HepG2 (cell line): ENCODE results near the gene C1orf21. TPM values are rescaled to one million over a fixed set of nuclear protein-coding genes. Genes with fewer than 3 reads are reported as not detected.

Experiments used
- ATAC-seq: fragments of 200-7000 bp; cut with Tn5 transposase; 3 replicates; pipeline ENCODE4 v1.9.1; 2020; ENCODE audit warnings: mild to moderate bottlenecking, moderate library complexity
- BruUV-seq: library from RNA; stranded (reverse); fragments of 400-500 nt; replicated peaks from 2 replicates; lab custom pipeline; 2021; lab: Mats Ljungman, UMichigan
- CTCF ChIA-PET: fragments of 300-600 bp; formaldehyde crosslinking; extraction: SDS; loops from one replicate; lab custom pipeline; 2021; ENCODE audit warnings: low total read pairs, inconsistent platforms, low intra/inter-chr PET ratio; lab: Yijun Ruan, JAX
- POLR2A ChIA-PET: fragments of 350-600 bp; sonication (Branson Sonifier 250); formaldehyde crosslinking; loops from one replicate; lab custom pipeline; 2020; ENCODE audit warnings: antibody characterized with exemption, inconsistent platforms; lab: Yijun Ruan, JAX
- DNase-seq: peaks from one replicate; pipeline ENCODE4 v3.0.0-alpha.2; 2015; ENCODE audit warnings: low spot score
- FAIRE-seq: peaks from 3 replicates; lab custom pipeline; 2011; peaks lifted over from hg19 to GRCh38; lab: Jason Lieb, UNC
- H2AFZ ChIP-seq: one replicate; pipeline ENCODE4 v1.6.1; 2011; ENCODE audit warnings: low read length, inconsistent platforms
- H3K27ac ChIP-seq: fragments of 300-600 bp; 3 replicates; pipeline ENCODE4 v1.8.0; 2011; ENCODE audit warnings: mixed run types, mild to moderate bottlenecking, mixed read lengths, low read length, inconsistent platforms; ENCODE audit not compliant: insufficient read depth; ENCODE audit errors: extremely low read length
- H3K27me3 ChIP-seq, 2 experiments: fragments of 200-600 bp in 1 of 2; 2 replicates in 1 of 2; 3 replicates in 1 of 2; pipeline versions ENCODE4 v1.6.0 to v1.8.0; 2011; ENCODE audit warnings: low read length in 2 of 2, mild to moderate bottlenecking in 2 of 2, moderate library complexity in 2 of 2, inconsistent platforms in 1 of 2; ENCODE audit not compliant: insufficient read depth in 2 of 2, control insufficient read depth in 1 of 2
- H3K36me3 ChIP-seq, 2 experiments: fragments of 200-600 bp in 1 of 2; replicated peaks in 1 of 2; 2 replicates in 1 of 2; 3 replicates in 1 of 2; pipeline versions ENCODE4 v1.5.1 to v1.8.0; 2011; ENCODE audit warnings: low read length in 2 of 2, inconsistent platforms in 1 of 2; ENCODE audit not compliant: insufficient read depth in 2 of 2, control insufficient read depth in 1 of 2
- H3K4me1 ChIP-seq: 2 replicates; pipeline ENCODE4 v1.5.1; 2012; ENCODE audit warnings: low read length, inconsistent platforms; ENCODE audit not compliant: insufficient read depth
- H3K4me2 ChIP-seq: 2 replicates; pipeline ENCODE4 v1.6.0; 2011; ENCODE audit warnings: low read depth, low read length, inconsistent platforms
- H3K4me3 ChIP-seq, 3 experiments: fragments of 200-600 bp in 1 of 3; sonication (generic), shearing (Covaris generic) in 1 of 3; replicated peaks in 1 of 3; 2 replicates each; pipeline ENCODE4 v1.5.1; 2011 to 2016; ENCODE audit warnings: low read length in 3 of 3, inconsistent platforms in 2 of 3, low read depth in 2 of 3, mild to moderate bottlenecking in 2 of 3, control low read depth in 1 of 3, mixed read lengths in 1 of 3; ENCODE audit not compliant: insufficient read depth in 1 of 3
- H3K79me2 ChIP-seq: one replicate; pipeline ENCODE4 v1.6.1; 2011; ENCODE audit warnings: low read length, inconsistent platforms; ENCODE audit not compliant: insufficient read depth
- H3K9ac ChIP-seq: 2 replicates; pipeline ENCODE4 v1.6.0; 2011; ENCODE audit warnings: mild to moderate bottlenecking, low read depth, low read length, inconsistent platforms; ENCODE audit not compliant: insufficient read depth
- H3K9me3 ChIP-seq: 2 replicates; pipeline ENCODE4 v1.5.1; 2012; ENCODE audit warnings: mild to moderate bottlenecking, low read length
- H4K20me1 ChIP-seq: 2 replicates; pipeline ENCODE4 v1.6.0; 2011; ENCODE audit warnings: inconsistent platforms, mild to moderate bottlenecking, low read length, moderate library complexity; ENCODE audit not compliant: insufficient read depth
- ARNT ChIP-seq: fragments of 450-650 bp; IDR thresholded peaks from 2 replicates; pipeline ENCODE4 v1.6.1; 2017
- CAMTA2 ChIP-seq: sonication (generic); formaldehyde crosslinking; IDR thresholded peaks from 2 replicates; pipeline ENCODE4 v1.4.0; 2020; ENCODE audit warnings: mild to moderate bottlenecking, missing genetic modification reagents, borderline replicate concordance
- DDIT3 ChIP-seq: sonication (generic); formaldehyde crosslinking; IDR thresholded peaks from 2 replicates; pipeline ENCODE4 v1.4.0; 2020; ENCODE audit warnings: mild to moderate bottlenecking, missing genetic modification reagents
- IKZF1 ChIP-seq: fragments of 450-650 bp; IDR thresholded peaks from 2 replicates; pipeline ENCODE4 v1.7.1; 2016
- MEIS2 ChIP-seq: sonication (generic); formaldehyde crosslinking; IDR thresholded peaks from 2 replicates; pipeline ENCODE4 v1.9.0; 2021; ENCODE audit warnings: mild to moderate bottlenecking, missing genetic modification reagents
- RBFOX2 ChIP-seq: fragments of 200-400 bp; formaldehyde crosslinking; IDR thresholded peaks from 2 replicates; pipeline ENCODE4 v1.6.1; 2017; ENCODE audit warnings: low read depth, mild to moderate bottlenecking, low read length
- SALL2 ChIP-seq: sonication (generic); formaldehyde crosslinking; IDR thresholded peaks from 2 replicates; pipeline ENCODE4 v1.8.1; 2023; ENCODE audit warnings: mild to moderate bottlenecking, missing genetic modification reagents, inconsistent platforms
- SMC3 ChIP-seq: IDR thresholded peaks from 2 replicates; pipeline ENCODE4 v1.6.1; 2011; ENCODE audit warnings: low read length, improper control_type of control experiment
- TCF7L2 ChIP-seq: IDR thresholded peaks from 2 replicates; pipeline ENCODE4 v1.6.1; 2011; ENCODE audit warnings: mild to moderate bottlenecking, low read depth, low read length, moderate library complexity
- ZMAT3 ChIP-seq: sonication (generic); formaldehyde crosslinking; conservative IDR thresholded peaks from 2 replicates; pipeline ENCODE4 v1.7.0; 2021; ENCODE audit warnings: missing genetic modification reagents
- ZNF143 ChIP-seq: sonication (generic); formaldehyde crosslinking; IDR thresholded peaks from 2 replicates; pipeline ENCODE4 v1.4.0; 2020; ENCODE audit warnings: missing genetic modification reagents
- ZNF260 ChIP-seq: sonication (generic); formaldehyde crosslinking; IDR thresholded peaks from 2 replicates; pipeline ENCODE4 v1.4.0; 2020; ENCODE audit warnings: missing genetic modification reagents, low read depth, mild to moderate bottlenecking, borderline replicate concordance
- ZNF44 ChIP-seq: sonication (generic); formaldehyde crosslinking; IDR thresholded peaks from 2 replicates; pipeline ENCODE4 v1.5.1; 2020; ENCODE audit warnings: mild to moderate bottlenecking, missing genetic modification reagents
- ZNF558 ChIP-seq: sonication (generic); formaldehyde crosslinking; IDR thresholded peaks from 2 replicates; pipeline ENCODE4 v1.9.0; 2022; ENCODE audit warnings: mild to moderate bottlenecking, missing genetic modification reagents, borderline replicate concordance
- ZNF570 ChIP-seq: sonication (generic); formaldehyde crosslinking; IDR thresholded peaks from 2 replicates; pipeline ENCODE4 v1.4.0; 2020; ENCODE audit warnings: mild to moderate bottlenecking, missing genetic modification reagents, borderline replicate concordance
- ZNF713 ChIP-seq: sonication (generic); formaldehyde crosslinking; IDR thresholded peaks from 2 replicates; pipeline ENCODE4 v1.4.0; 2020; ENCODE audit warnings: mild to moderate bottlenecking, missing genetic modification reagents
- ZNF790 ChIP-seq: sonication (generic); formaldehyde crosslinking; IDR thresholded peaks from 2 replicates; pipeline ENCODE4 v1.8.0; 2022; ENCODE audit warnings: missing genetic modification reagents, mild to moderate bottlenecking, borderline replicate concordance
- ZSCAN25 ChIP-seq: sonication (generic); formaldehyde crosslinking; IDR thresholded peaks from 2 replicates; pipeline ENCODE4 v1.8.0; 2022; ENCODE audit warnings: mild to moderate bottlenecking, missing genetic modification reagents
- WGBS: methylation state at CpG from one replicate; pipeline ENCODE4 v1.1.6; 2017; ENCODE audit warnings: low lambda C conversion rate; 5-methylcytosine and 5-hydroxymethylcytosine counted together
- in situ Hi-C: cut with HindIII; loops from 2 replicates; pipeline ENCODE4 v1.10.0; 2017; ENCODE audit warnings: low pct_unique_long_range_greater_than_20kb; ENCODE audit not compliant: extremely low pct_ligation_motif_present
- intact Hi-C: fragments of 100-400 bp; cut with micrococcal nuclease; formaldehyde crosslinking; loops from one replicate; pipeline ENCODE4 v1.10.0; 2022; ENCODE audit not compliant: unreplicated experiment
- polyA plus RNA-seq, 8 experiments: library from polyadenylated mRNA; depleted of rRNA in 3 of 8; stranded (reverse) in 7 of 8; unstranded in 1 of 8; fragments of >200 nt; fragmentation: Illumina TruSeq in 4 of 8; extraction: Trizol in 4 of 8; gene quantifications; 2 replicates each; pipeline versions ENCODE4 v1.2.1 to v1.2.3, GENCODE V29; 2011 to 2016; ENCODE audit warnings: low read depth in 4 of 8, missing spikeins in 1 of 8, mixed read lengths in 1 of 8; ENCODE audit not compliant: insufficient read depth in 1 of 8
- total RNA-seq, 5 experiments: library from RNA; depleted of rRNA; stranded (reverse); fragments of >200 nt; fragmentation: Illumina TruSeq; extraction: Trizol; gene quantifications; 2 replicates each; pipeline ENCODE4 v1.2.3, GENCODE V29; 2016; ENCODE audit warnings: low read depth in 1 of 5

C1orf21 gene
- total and polyA plus RNA-seq, 2 of the 13 experiments (the other 11 are each of a cell fraction or from before 2014, with no cell fraction given): not detected

DNA sequence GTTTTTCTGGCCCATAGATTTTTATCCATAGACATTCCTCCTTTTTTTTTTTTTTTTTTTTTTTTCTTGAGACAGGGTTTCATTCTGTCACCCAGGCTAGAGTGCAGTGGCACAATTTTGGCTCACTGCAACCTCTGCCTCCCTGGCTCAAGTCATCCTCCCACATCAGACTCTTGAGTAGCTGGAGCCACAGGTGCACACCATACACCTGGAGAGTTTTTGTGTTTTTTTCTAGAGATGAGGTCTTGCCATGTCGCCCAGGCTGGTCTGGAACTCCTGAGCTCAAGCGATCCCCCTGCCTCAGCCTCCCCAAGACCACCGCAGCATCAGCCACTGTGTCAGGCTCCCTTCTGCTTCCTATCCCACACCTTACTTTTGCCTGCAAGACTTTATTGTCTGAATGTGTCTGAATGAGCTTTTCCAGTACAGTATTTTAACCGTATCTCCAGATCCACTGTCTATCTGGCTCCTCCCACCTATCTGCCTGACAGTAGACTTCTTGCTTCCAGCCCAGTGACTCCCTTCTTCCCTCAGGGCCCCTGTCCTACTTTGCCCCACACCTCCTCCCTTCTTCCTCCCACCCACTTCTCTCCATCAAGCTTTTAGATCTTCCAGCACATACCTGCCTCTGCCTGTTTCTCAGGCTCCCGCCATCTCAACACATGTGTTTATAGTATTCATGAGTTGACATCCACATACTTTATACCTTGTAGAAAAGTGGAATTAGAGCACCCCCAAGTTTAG lies 6.1 kb downstream of the C1orf21 start:
- H3K9me3 ChIP-seq: no peaks in the 10 kb centered on the region
- ChIA-PET POLR2A (no interaction called here), CTCF (no interaction called here)
- in situ Hi-C loops: no loop called here
- TF ChIP-seq RBFOX2: no peak
- no peak for TF ChIP-seq DDIT3 (CRISPR knock-in tag)
- TF ChIP-seq ZNF143 (CRISPR knock-in tag): no peak
- no peak for TF ChIP-seq ZSCAN25 (CRISPR knock-in tag)
- no peak for TF ChIP-seq SALL2
- no peak for TF ChIP-seq ZNF790
- TF ChIP-seq ZMAT3 (CRISPR knock-in tag): no peak
- no peak for TF ChIP-seq SMC3
- no peak for TF ChIP-seq ZNF558 (CRISPR knock-in tag)
- no peak for TF ChIP-seq ZNF713 (CRISPR knock-in tag)
- no peak for TF ChIP-seq ARNT
- TF ChIP-seq CAMTA2 (CRISPR knock-in tag): no peak
- no peak for TF ChIP-seq MEIS2 (CRISPR knock-in tag)
- no peak for TF ChIP-seq ZNF570 (CRISPR knock-in tag)
- no peak for TF ChIP-seq IKZF1
- no peak for TF ChIP-seq ZNF260 (CRISPR knock-in tag)
- TF ChIP-seq ZNF44 (CRISPR knock-in tag): no peak
- TF ChIP-seq TCF7L2: no peak
- FAIRE-seq (no peak), DNase-seq (no peak), ATAC-seq (no peak)
- H2AFZ ChIP-seq: no peak overlapping the region
- H3K4me1 ChIP-seq: peaks cover 3% of the 10 kb centered on the region
- intact Hi-C loops: no loop called here
- H3K36me3 ChIP-seq: no peaks in the 10 kb centered on the region
- H3K4me3 ChIP-seq: no peak overlapping the region
- 24% methylated on average over 5 of the region's 5 CpGs for WGBS
- H4K20me1 ChIP-seq: no peaks in the 10 kb centered on the region
- BruUV-seq: no TSS peak
- no peak overlapping the region for H3K9ac ChIP-seq
- H3K79me2 ChIP-seq: no peaks in the 10 kb centered on the region
- peaks cover 2 to 25% of the 10 kb centered on the region in 2 experiments for H3K27me3 ChIP-seq
- H3K27ac ChIP-seq: no peak overlapping the region
- H3K4me2 ChIP-seq: no peak overlapping the region
